ENCODE results near the gene EFNB3.

Gene EFNB3, protein sequence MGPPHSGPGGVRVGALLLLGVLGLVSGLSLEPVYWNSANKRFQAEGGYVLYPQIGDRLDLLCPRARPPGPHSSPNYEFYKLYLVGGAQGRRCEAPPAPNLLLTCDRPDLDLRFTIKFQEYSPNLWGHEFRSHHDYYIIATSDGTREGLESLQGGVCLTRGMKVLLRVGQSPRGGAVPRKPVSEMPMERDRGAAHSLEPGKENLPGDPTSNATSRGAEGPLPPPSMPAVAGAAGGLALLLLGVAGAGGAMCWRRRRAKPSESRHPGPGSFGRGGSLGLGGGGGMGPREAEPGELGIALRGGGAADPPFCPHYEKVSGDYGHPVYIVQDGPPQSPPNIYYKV

DNA sequence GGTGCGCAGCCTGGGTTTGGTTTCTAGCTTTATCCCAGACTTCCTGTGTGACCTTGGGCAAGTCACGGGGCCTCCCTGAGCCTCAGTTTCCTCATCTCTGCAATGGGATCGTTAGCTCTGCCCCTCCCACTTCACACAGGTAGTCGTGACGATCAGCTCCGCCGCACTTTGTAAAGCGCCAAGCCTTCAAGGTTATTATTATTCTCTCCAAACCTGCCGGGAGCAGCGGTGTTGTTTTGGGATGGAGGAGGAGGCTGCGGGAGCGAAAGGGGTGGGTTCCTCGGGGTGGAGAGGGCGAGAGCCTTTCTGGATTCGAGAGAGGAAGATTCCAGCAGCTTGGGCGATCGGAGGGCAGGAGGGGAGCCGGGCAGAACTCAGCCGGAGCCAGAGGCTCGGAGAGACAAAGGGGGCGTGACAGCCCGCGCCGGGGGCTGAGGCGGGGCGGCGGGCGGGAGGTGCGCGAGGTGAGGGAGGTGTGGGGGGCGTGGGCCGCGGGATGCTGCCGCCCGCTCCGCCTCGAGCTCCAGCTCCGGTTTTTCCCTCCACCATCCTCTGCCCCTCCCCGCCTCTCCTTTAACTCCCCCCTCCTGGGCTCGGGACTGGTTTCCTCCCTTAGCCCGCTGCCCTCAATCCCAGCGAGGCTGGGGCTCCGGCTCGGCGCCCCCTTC, at the start of gene EFNB3:
TSS of gene EFNB3 (plus strand) at position 602 of the 668 bp plus-strand sequence. CDS start 397 bp downstream, outside the sequence.
- in situ Hi-C loops (cut with MboI; ENCODE audit: low sequenced_read_pairs) = no loop called here

DNA sequence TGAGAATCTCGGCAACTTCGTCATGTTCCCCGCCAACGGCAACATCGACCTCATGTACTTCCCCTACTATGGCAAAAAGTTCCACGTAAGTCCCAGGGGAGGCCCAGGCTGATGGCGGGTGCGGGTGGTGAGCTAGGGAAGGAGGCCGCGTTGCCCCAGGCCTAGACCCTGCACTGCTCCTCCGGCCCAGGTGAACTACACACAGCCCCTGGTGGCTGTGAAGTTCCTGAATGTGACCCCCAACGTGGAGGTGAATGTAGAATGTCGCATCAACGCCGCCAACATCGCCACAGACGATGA, 49.5 kb upstream of the EFNB3 start:
- in situ Hi-C loops (cut with MboI; ENCODE audit: low sequenced_read_pairs) = no loop called here

DNA sequence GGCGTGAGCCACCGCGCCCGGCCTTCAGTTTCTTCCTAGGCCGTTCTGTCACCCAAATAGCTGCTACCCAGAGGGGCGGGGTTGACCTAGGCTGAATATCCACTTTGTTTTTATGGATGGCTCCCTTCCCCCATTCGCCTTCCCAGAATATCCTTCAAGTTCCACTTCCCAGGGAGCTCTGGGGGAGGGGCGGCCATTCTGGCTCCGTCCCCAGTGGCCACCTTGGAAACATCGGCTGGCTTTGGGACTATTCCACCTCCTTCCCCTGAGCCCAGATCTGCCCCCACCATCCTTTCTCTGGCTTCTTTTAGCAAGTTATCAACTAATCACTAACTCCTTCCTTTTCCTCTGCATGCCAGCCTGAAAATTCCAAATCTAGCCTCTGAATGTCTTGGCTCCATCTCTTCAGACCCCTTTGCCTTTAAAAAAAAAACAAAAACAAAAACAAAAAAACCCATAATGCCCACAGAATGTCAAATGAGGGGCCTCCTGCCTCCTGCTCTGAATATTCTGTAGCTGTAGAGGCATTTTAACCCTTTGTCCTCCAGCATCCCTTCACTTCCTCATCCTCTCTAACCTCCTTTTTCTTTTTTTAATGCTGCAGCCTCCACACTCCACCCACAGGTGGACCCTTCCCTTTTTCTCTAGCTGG, 47.9 kb upstream of the EFNB3 start:
- in situ Hi-C loops (cut with MboI; ENCODE audit: low sequenced_read_pairs) = no loop called here

DNA sequence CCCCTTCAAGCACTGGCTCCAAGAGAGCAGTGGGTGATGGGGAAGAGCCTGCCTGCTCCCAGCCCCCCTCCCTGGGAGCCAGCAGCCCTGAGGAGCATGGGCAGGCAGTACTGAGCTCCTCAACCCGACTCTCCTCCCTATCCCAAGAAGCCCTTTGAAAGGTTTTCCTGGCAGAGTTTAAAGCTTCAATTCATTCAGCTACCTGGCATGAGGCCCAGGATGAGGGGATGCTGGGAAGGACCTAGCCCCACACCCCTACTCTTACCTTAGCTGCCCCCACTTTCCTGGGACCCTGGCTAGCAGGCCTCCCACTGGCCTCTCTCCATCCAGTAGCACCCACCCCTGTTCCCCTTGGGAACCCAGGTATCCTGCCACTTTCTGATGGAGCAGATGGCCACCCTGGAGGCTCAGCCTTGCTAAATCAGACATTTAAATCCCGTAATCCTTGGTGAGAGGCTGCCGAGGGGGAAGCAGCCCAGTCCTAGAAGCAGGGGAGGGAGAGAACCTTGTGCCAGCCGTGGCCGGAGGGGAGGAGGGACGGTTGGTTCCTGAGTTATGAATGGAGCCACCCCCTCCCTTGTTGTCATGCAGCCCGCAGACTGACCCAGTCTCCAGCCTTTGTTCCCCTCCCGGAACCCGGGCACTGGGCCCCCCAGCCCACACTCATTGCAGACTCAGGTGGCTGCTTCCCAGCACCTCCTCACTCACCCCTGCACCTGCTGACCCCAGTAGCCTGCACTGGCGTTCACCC, 37.2 kb upstream of the EFNB3 start:
- in situ Hi-C loops (cut with MboI; ENCODE audit: low sequenced_read_pairs) = no loop called here

DNA sequence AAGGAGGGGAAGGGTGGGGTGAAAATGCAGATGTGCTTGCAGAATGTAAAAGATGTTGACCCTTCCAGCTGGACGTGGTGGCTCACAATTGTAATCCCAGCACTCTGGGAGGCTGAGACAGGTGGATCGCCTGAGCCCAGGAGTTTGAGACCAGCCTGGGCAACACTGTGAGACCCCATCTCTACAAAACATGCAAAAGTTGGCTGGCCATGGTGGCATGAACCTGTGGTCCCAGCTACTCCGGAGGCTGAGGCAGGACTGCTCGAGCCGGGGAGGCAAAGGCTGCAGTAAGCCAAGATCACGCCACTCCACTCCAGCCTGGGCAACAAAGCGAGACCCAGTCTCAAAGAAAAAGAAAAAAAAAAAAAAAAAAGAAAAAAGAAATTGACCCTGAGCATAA, 36.5 kb upstream of the EFNB3 start:
- in situ Hi-C loops (cut with MboI; ENCODE audit: low sequenced_read_pairs) = no loop called here

DNA sequence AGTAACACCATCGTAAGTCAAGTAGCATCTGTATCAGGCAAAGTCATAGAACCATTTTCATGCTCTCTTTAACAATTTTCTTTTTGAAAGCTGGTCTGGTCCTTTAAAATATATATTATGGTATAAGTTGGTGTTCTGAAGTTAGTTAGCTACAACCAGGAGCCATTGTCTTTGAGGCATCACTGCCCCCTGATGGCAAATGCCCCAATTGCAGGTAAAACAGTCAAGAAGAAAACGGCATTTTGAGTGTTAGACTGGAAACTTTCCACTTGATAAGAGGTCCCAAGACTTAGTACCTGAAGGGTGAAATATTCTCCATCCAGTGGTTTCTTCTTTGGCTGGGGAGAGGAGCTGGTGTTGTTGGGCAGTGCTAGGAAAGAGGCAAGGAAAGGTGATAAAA, 31.8 kb upstream of the EFNB3 start:
- in situ Hi-C loops (cut with MboI; ENCODE audit: low sequenced_read_pairs) = no loop called here

DNA sequence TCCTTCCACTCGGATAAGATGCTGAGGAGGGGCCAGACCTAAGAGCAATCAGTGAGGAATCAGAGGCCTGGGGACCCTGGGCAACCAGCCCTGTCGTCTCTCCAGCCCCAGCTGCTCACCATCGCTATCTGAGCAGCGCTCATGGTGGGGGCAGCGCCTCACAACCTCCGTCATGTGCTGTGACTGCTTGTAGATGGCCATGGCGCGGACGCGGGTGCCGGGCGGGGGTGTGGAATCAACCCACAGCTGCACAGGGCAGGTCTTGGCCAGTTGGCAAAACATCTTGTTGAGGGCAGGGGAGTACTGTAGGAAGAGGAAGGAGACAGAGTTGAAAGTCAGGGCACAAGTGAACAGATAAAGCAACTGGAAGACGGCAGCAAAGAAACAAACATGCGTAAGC, 30.1 kb upstream of the EFNB3 start:
- in situ Hi-C loops (cut with MboI; ENCODE audit: low sequenced_read_pairs) = no loop called here

DNA sequence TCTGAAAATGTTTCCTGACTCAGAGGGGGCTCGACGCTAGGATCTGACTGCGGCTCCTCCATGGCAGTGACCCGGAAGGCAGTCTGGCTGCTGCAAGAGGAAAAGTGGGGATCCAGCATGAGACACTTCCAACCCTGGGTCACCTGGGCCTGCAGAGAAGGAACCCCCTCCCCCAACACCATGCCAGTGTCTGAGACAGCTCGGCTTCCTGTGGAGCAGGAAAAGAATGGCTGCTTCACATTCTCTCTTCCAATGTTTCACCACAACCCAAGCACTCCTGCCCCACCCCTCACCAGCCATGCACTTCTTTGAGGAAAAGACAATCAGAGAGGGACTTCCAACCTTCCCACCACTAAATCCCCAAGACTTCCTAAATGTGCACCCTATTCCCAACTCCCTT, 28.5 kb upstream of the EFNB3 start:
- in situ Hi-C loops (cut with MboI; ENCODE audit: low sequenced_read_pairs) = no loop called here

DNA sequence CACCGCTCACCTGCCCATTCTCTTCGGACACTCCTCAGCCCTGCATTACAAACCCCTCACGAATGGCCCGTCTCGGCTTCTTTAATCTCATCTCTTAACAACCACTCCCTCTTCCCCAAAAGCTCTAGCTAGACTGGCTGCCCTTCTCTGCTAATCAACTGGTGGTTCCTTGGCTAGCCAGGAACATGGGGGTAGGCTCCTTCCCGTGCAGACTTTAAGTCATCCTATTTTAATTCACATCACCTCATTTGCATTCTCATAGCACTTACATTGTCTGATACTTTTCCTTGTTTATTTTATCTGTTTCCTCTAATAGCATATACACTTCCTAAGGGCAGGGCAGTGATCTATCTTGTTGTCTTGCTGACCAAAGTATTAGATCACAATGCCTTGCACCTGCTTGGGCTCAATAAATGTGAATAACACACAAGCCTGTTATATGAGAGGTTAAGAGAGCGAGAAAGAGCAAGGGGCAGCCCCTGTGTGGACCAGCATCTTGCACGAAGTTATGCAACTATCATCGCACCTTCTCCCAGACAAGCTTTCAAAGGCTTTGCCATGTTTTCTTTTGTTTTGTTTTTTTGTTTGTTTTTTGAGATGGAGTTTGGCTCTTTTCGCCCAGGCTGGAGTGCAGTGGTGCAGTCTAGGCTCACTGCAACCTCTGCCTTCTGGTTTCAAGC, 27.5 kb upstream of the EFNB3 start:
- in situ Hi-C loops (cut with MboI; ENCODE audit: low sequenced_read_pairs) = no loop called here

DNA sequence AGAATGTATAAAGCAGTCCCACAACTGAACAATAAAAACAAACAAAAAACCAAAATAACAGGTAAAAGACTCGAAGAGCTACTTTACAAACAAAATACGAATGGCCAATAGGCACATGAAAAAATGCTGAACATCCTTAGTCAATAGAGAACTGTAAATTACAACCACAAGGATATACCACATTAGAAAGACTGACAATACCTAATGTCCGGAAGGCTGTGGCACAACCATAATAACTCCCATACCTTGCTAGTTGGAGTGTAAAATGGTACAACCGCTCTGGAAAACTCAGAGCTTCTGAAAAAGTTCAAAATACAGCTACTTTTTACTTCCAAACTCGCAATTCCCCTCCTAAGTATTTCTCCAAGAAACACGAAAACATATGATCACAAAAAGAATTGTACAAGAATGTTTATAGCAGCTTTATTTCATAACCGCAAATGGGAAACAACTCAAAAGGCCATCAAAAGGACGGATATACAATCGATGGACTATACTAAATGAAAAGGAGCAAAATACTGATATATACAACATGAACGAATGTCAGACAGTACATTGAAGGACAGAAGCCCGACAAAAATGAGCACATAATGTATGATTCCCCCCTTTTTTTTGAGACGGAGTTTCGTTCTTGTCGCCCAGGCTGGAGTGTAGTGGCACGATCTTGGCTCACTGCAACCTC, 20.0 kb upstream of the EFNB3 start:
- in situ Hi-C loops (cut with MboI; ENCODE audit: low sequenced_read_pairs) = no loop called here

DNA sequence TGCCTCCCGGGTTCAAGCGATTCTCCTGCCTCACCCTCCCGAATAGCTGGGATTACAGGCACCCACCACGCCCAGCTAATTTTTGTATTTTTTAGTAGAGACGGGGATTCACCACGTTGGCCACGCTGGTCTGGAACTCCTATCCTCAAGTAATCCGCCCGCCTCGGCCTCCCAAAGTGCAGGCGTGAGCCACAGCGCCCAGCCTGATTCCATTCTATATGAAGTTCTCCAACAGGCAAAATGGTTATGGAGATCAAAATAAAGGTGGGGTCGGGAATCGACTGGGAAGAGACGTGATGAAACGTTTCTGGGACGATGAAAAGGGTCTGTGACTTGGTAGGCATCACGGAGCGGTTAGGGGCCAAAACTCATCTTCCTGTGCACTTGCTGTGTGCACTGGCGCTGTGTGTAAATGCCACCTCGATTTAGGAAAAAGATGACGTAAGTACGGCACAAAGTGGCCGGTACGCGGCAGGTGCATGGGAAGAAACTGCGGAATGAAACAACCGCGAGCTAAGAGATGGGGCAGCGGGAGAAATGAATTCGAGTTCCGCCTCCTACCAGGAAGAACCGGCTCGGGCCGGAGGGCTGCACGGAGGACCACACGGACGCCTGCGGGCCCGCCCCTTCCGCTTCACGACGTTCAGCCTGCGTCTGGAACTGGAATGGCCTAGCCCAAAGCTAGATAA, 19.3 kb upstream of the EFNB3 start:
- in situ Hi-C loops (cut with MboI; ENCODE audit: low sequenced_read_pairs) = no loop called here

DNA sequence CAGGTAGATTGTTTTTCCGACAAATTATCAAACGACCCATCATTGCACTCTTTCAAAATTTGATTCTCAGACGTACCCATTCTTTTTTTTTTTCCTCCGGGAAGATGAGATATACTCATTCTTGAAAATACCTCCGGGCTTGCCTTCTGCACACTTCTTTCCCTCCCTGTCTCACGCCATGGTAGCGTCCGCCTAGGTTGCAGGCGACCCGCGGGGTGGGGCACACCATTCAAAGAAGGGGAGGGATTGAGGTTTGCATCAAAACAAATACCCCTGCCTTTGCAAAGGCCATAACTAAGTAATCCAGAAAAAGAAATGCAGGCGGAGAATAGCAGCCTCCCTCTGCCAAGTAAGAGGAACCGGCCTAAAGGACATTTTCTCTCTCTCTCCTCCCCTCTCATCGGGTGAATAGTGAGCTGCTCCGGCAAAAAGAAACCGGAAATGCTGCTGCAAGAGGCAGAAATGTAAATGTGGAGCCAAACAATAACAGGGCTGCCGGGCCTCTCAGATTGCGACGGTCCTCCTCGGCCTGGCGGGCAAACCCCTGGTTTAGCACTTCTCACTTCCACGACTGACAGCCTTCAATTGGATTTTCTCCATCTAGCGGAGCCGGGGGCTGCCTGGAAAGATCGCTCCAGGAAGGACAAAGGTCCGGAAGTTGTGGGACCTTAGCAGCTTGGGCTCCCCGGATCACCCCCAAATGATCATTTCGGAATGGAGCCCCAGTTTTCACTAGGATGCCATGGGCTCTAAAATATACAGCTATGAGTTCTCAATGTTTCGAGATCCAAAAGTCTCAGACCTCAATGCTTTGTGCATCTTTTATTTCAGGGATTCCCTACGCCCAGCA, 18.6 kb upstream of the EFNB3 start:
- in situ Hi-C loops (cut with MboI; ENCODE audit: low sequenced_read_pairs) = no loop called here

DNA sequence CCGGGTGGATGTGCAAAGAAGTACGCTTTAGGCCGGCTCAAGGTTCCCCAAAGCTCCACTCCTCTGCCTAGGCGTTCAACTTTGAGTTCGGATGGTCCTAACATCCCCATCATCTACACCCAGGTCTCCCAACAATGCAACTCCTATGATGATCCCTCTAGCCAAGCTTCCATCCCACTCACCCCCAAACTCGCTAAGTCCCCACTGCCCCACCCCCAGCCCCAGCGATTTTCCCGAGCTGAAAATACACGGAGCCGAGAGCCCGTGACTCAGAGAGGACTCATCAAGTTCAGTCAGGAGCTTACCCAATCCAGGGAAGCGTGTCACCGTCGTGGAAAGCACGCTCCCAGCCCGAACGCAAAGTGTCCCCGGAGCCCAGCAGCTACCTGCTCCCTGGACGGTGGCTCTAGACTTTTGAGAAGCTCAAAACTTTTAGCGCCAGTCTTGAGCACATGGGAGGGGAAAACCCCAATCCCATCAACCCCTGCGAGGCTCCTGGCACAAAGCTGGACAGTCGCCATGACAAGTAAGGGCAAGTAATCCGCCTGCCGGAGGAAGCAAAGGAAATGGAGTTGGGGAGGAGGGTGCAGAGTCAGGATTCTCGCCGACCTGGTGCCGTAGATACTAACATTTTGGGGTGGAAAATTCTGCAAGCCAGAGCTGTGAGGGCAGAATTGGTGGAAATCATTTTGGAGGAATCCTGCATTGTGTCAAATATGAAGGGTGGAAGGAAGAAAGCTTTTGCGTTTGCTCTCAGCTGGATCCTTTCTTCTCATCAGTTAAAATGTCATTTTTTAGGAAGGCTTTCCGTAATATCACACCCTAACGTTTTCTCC, 17.7 kb upstream of the EFNB3 start, which contains the start of gene TP53:
TSS of gene TP53 (minus strand) at position 419 of the 836 bp plus-strand sequence. CDS start 10,896 bp downstream, outside the sequence.
- in situ Hi-C loops (cut with MboI; ENCODE audit: low sequenced_read_pairs) = no loop called here

DNA sequence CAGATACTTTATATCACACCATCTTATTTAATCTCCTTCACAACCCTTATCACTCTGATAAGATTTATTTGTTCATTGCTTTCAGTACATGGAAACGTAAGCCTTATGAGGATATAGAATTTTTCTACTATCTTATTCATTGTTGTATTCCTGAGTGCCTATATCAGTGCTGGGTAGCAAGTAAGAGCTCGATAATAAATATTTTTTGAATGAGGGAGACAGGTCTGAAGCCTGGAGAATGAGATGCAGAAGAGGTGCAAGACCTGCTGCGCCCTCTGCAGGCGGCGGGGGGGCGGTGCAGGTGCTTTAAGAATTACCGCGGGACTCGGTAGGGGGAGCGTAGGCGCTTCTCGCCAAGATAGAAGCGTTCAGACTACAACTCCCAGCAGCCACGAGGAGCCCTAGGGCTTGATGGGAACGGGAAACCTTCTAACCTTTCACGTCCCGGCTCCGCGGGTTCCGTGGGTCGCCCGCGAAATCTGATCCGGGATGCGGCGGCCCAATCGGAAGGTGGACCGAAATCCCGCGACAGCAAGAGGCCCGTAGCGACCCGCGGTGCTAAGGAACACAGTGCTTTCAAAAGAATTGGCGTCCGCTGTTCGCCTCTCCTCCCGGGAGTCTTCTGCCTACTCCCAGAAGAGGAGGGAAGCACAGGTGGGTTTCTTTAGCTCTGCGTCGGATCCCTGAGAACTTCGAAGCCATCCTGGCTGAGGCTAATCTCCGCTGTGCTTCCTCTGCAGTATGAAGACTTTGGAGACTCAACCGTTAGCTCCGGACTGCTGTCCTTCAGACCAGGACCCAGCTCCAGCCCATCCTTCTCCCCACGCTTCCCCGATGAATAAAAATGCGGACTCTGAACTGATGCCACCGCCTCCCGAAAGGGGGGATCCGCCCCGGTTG, 16.8 kb upstream of the EFNB3 start, which contains the start of gene WRAP53:
TSS of gene WRAP53 (plus strand) at position 570 of the 900 bp plus-strand sequence. CDS start at position 742, 172 bp downstream.
- in situ Hi-C loops (cut with MboI; ENCODE audit: low sequenced_read_pairs) = no loop called here

DNA sequence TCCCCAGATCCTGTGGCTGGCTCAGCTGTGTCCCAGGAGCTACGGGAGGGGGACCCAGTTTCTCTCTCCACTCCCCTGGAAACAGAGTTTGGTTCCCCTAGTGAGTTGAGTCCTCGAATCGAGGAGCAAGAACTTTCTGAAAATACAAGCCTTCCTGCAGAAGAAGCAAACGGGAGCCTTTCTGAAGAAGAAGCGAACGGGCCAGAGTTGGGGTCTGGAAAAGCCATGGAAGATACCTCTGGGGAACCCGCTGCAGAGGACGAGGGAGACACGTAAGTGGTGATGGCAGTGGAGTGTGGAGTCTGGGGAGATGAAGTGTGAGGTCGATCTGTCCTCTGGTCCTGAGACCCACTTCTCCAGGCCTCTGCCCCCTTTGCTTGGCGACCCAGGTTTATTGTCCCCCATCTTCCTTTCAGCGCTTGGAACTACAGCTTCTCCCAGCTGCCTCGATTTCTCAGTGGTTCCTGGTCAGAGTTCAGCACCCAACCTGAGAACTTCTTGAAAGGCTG, 16.1 kb upstream of the EFNB3 start:
- in situ Hi-C loops (cut with MboI; ENCODE audit: low sequenced_read_pairs) = no loop called here

DNA sequence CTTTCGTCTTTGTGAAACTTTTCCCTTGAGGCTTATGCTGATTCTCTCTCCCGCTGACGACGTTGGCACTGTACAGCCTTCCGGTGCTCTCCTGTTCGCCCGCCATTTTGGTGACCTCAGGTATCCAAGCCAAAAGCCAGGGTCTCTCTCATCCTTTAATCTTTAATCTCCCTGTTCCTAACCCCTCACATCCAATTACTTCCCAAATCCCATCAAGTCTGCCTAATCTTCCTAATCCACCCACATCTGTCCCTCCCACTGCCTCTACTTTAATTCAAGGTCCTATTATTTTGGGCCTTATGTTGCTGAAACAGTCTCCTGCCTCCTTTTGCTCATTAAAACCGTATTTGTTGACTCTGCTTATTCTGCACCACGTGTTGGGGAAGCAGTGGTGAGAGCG, 9.4 kb upstream of the EFNB3 start:
- in situ Hi-C loops (cut with MboI; ENCODE audit: low sequenced_read_pairs) = no loop called here

Measured in HL-60/S4 (cell line).